ENCODE measurements around the gene HOXA3.

Gene HOXA3

GRCh38 chr7:27154901-27155815, 2.8 kb upstream of the HOXA3 start:
- ATAC-seq (replicated peaks) (no peak), DNase-seq (no peak)
- Mint-ChIP-seq H3K27ac (peak overlapping the region; percentile 91), H3K27me3 (peaks cover 77 to 94% of the 10 kb centered on the region in 2 donors), H3K4me1 (peaks cover 38 to 72% of the 10 kb centered on the region in 2 donors), H3K36me3 (peaks cover 2 to 19% of the 10 kb centered on the region in 2 donors), H3K4me3 (peak overlapping the region; percentile 51 to 68), H3K9me3 (peaks cover 3 to 4% of the 10 kb centered on the region in 2 donors)

DNA sequence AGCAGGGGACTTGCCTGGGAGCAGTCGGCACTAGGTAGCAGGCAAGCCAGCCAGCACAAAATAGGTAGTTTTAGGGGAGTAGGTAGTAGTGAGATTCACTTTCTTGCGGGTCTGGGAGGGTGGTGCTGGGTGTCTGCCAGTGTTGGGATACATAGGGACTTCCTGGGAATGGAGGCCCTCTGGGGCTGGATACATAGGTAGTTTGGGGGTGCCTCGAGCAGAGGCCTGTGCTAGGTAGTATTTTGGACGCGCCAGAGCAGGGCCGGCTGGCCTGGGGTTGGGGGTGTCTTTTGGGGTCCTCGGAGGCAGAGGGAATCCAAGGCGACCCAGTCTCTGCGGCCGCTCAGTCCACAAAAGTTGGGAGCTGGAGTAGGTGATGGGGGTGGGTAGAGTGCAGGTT, 2.0 kb upstream of the HOXA3 start:
- peak overlapping the region; percentile 85 for H3K27ac Mint-ChIP-seq

GRCh38 chr7:27153526-27153925, 1.1 kb upstream of the HOXA3 start:
- Mint-ChIP-seq H3K27ac (no peak overlapping the region), H3K27me3 (peaks cover 66 to 93% of the 10 kb centered on the region in 2 donors), H3K4me3 (no peak overlapping the region), H3K9me3 (peaks cover 3 to 4% of the 10 kb centered on the region in 2 donors), H3K4me1 (peaks cover 35 to 66% of the 10 kb centered on the region in 2 donors), H3K36me3 (peaks cover 2 to 19% of the 10 kb centered on the region in 2 donors)
- DNase-seq (no peak), ATAC-seq (replicated peaks) (no peak)

More for the DNA sequence above, 2.0 kb upstream of the HOXA3 start:
- Mint-ChIP-seq H3K4me3 (peak overlapping the region in 1 of 2 donors; percentile 69), H3K9me3 (peaks cover 3 to 4% of the 10 kb centered on the region in 2 donors), H3K27me3 (peaks cover 72 to 93% of the 10 kb centered on the region in 2 donors), H3K4me1 (peaks cover 37 to 69% of the 10 kb centered on the region in 2 donors), H3K36me3 (peaks cover 2 to 19% of the 10 kb centered on the region in 2 donors)
- ATAC-seq (replicated peaks) (no peak), DNase-seq (no peak)

- peaks cover 2 to 3% of the 10 kb centered on the region in 2 donors for H3K9me3 Mint-ChIP-seq
- no peak overlapping the region for H3K27ac Mint-ChIP-seq
- H3K4me3 Mint-ChIP-seq = no peak overlapping the region
- peaks cover 37 to 66% of the 10 kb centered on the region in 2 donors for H3K4me1 Mint-ChIP-seq
- H3K27me3 Mint-ChIP-seq = peaks cover 66 to 93% of the 10 kb centered on the region in 2 donors
- ATAC-seq (replicated peaks) (no peak), DNase-seq (no peak)
- peaks cover 0 to 15% of the 10 kb centered on the region in 2 donors for H3K36me3 Mint-ChIP-seq
Observed at GRCh38 chr7:27152816-27153442, 546 bp upstream of the HOXA3 start.

DNA sequence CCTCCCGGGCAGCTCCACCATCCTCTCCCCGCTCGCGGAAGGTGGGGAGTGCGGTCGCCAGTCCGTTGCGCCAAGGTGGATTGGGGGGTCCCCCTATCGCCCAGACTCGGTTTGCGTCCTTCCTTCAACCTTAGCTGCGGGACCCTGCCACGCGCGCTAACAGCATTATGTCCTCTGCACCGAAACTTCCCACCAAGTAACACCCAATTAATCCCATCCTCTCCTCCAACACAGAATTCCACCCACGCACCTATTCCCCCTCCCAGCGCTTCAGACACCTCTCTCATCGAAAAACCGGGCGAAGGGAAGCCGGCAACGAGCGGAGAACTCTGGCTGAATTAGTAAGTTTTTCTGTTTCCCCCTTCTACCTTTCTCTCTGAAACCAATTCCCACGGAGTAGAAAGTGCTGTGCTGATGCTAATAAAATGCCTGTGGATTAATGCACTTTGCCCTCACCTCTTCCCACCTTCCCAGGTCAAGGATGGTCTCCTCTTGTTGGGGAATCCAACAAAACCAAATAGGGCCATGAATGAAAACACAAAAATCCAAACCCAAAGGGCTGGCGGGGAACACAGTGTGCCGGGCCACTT, 947 bp downstream of the HOXA3 start:
- Mint-ChIP-seq H3K27me3 (peaks cover 66 to 92% of the 10 kb centered on the region in 2 donors), H3K27ac (peak overlapping the region; percentile 85), H3K36me3 (peaks cover 0 to 11% of the 10 kb centered on the region in 2 donors), H3K4me3 (peak overlapping the region; percentile 78 to 80), H3K9me3 (peaks cover 3 to 4% of the 10 kb centered on the region in 2 donors), H3K4me1 (peaks cover 38 to 64% of the 10 kb centered on the region in 2 donors)
- ATAC-seq (replicated peaks) (no peak), DNase-seq (no peak)

- ATAC-seq (replicated peaks) = peak; percentile 79 to 83
- Mint-ChIP-seq H3K9me3 (peaks cover 3 to 4% of the 10 kb centered on the region in 2 donors), H3K4me1 (peaks cover 38 to 57% of the 10 kb centered on the region in 2 donors), H3K27me3 (peaks cover 73 to 92% of the 10 kb centered on the region in 2 donors), H3K36me3 (peaks cover 0 to 11% of the 10 kb centered on the region in 2 donors), H3K27ac (peak overlapping the region; percentile 85), H3K4me3 (peak overlapping the region; percentile 78 to 80)
- peak; percentile 57 for DNase-seq
Observed at GRCh38 chr7:27150568-27151340, 1.6 kb downstream of the HOXA3 start.

- Mint-ChIP-seq H3K27ac (no peak overlapping the region), H3K9me3 (peaks cover 3 to 4% of the 10 kb centered on the region in 2 donors), H3K27me3 (peaks cover 74 to 92% of the 10 kb centered on the region in 2 donors), H3K4me1 (peaks cover 38 to 51% of the 10 kb centered on the region in 2 donors), H3K4me3 (peak overlapping the region; percentile 78 to 80), H3K36me3 (peaks cover 0 to 7% of the 10 kb centered on the region in 2 donors)
- DNase-seq = no peak
- peak in 1 of 2 donors; percentile 15 for ATAC-seq (replicated peaks)
Observed at GRCh38 chr7:27149842-27150567, 2.4 kb downstream of the HOXA3 start.

GRCh38 chr7:27148756-27149641, 3.4 kb downstream of the HOXA3 start:
- H3K4me1 Mint-ChIP-seq = peaks cover 36 to 43% of the 10 kb centered on the region in 2 donors
- peaks cover 64 to 90% of the 10 kb centered on the region in 2 donors for H3K27me3 Mint-ChIP-seq
- ATAC-seq (replicated peaks) (no peak), DNase-seq (no peak)
- H3K36me3 Mint-ChIP-seq = no peaks in the 10 kb centered on the region
- H3K27ac Mint-ChIP-seq = no peak overlapping the region
- H3K4me3 Mint-ChIP-seq = peak overlapping the region in 1 of 2 donors; percentile 77
- H3K9me3 Mint-ChIP-seq = peaks cover 0 to 4% of the 10 kb centered on the region in 2 donors

GRCh38 chr7:27148031-27148755, 4.2 kb downstream of the HOXA3 start:
- H3K4me3 Mint-ChIP-seq = peak overlapping the region; percentile 77 to 83
- DNase-seq = no peak

GRCh38 chr7:27147199-27148030, 5.0 kb downstream of the HOXA3 start, which contains the start of gene HOXA6:
Gene HOXA6 (minus strand): TSS chr7:27147774. CDS start chr7:27147749, 25 bp downstream.
- no peaks in the 10 kb centered on the region for H3K36me3 Mint-ChIP-seq

More at GRCh38 chr7:27148031-27148755, 4.2 kb downstream of the HOXA3 start:
- ATAC-seq (replicated peaks) = no peak
- Mint-ChIP-seq H3K27me3 (peaks cover 56 to 84% of the 10 kb centered on the region in 2 donors), H3K27ac (peak overlapping the region; percentile 88), H3K4me1 (peaks cover 36 to 43% of the 10 kb centered on the region in 2 donors), H3K9me3 (peaks cover 0 to 4% of the 10 kb centered on the region in 2 donors), H3K36me3 (no peaks in the 10 kb centered on the region)

More at GRCh38 chr7:27147199-27148030, 5.0 kb downstream of the HOXA3 start, which contains the start of gene HOXA6:
- Mint-ChIP-seq H3K27ac (peak within 1 kb of the TSS; percentile 88), H3K4me1 (peaks cover 40 to 49% of the 10 kb centered on the region in 2 donors), H3K9me3 (peaks cover 0 to 4% of the 10 kb centered on the region in 2 donors), H3K4me3 (peak within 1 kb of the TSS; percentile 77 to 83), H3K27me3 (peaks cover 61 to 88% of the 10 kb centered on the region in 2 donors)
- DNase-seq (no peak), ATAC-seq (replicated peaks) (no peak)
